Liver (tissue), 3 donors: Measurements from ENCODE around the gene ATXN10.

Source experiments
- CTCF ChIP-seq: fragments of 150-350 bp; IDR thresholded peaks from 2 replicates; pipeline ENCODE4 v1.5.1; 2017; ENCODE audit warnings: improper control_type of control experiment, low read depth, low read length; ENCODE audit not compliant: missing input control
- GABPA ChIP-seq, 2 donors: IDR thresholded peaks in 1 of 2; conservative IDR thresholded peaks in 1 of 2; 2 replicates each; pipeline ENCODE4 v1.6.1; 2016; ENCODE audit warnings: antibody characterized with exemption in 2 of 2, mild to moderate bottlenecking in 1 of 2, moderate library complexity in 1 of 2
- HNF4G ChIP-seq: IDR thresholded peaks from 2 replicates; pipeline ENCODE4 v1.6.1; 2016; ENCODE audit warnings: antibody characterized with exemption
- MAX ChIP-seq: IDR thresholded peaks from 2 replicates; pipeline ENCODE4 v1.6.1; 2016; ENCODE audit warnings: antibody characterized with exemption
- donor health status: healthy.
- donor health status: healthy.

GRCh38 chr22:45651931-45652528 lies 19.6 kb upstream of the ATXN10 start:
- TF ChIP-seq CTCF (no peak), GABPA (IDR thresholded peaks at IDR 0.05 in 1 of 2, conservative IDR thresholded peaks at IDR 0.05 in 1 of 2) (no peak), HNF4G (no peak), MAX (no peak)
